ENCODE data around the gene ACO2. TPM values are rescaled to one million over a fixed set of nuclear protein-coding genes. Genes with fewer than 3 reads are reported as not detected.
"Not testable (repeated sequence)": the region's sequence is repeated elsewhere in the genome, so short reads cannot be mapped to it uniquely, and the experiment has no call there.

ACO2 gene
- polyA plus RNA-seq, 1 donor, result 121 TPM

DNA sequence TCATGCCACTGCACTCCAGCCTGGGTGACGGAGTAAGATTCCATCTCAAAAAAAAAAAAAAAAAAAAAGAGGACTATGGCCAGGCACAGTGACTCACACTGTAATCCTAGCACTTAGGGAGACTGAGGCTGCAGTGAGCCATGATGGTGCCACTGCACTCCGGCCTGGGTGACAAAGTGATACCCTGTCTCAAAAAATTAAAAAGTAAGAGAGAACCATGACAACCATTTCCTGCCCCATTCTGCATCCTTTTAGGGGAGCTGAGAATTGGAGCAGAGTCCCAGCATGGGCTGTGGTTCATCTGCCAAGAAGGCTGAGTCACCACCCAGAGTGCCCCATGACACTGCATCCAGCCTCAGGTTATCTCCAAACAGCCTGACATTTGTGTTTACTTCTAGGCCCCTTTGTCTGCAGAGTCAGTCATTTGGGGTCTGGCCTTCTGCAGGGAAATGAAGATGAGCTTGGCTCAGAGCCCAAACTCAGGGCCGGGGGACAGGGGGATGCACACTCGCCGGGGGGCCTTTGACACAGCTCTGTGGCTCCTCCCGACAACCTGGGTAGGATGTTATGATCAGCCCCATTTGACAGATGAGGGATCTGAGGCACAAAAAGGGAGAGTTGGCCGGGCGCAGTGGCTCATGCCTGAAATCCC lies 96.6 kb downstream of the ACO2 start:
- no peak for DNase-seq

- no peak for DNase-seq
Observed at GRCh38 chr22:41567512-41567768, 98.5 kb downstream of the ACO2 start.

DNA sequence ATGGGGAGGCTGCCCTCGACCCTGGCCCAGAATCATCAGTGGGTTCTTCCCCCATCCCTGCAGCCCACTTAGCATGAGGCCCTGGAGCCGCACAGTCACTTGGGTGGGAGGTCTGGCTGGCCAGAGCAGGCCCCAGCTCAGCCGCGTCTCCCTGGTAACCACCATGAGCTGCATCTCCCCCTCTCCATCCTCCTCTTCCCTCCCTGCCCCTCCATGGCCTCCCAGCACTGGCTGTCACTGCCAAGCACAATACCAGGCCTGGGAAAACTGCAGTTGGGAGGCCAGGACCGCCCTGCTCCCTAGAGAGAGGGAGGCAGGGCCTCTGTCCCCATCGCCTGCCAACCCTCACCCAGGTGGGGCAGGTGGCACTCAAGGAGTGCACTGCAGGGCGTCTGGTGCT lies 99.9 kb downstream of the ACO2 start:
- no peak for DNase-seq

DNA sequence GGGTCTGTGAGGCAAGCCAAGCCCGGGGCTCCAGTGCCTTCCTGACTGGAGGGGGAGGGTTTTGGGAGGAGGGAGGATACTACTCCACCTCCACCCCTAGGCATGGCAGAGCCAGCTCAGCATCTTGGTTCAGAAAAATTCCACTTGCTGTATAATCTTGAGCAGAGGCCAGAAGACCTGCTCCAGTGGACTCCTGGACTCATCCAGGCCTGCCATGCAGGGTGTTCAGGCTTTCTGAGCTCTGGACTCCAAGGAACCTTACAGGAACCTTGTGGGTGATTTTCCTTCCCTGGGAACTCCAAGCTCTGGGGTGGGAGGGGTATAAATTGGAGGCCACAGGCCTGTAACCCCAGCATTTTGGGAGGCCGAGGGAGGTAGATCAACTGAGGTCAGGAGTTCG lies 101.3 kb downstream of the ACO2 start:
- no peak for DNase-seq

DNA sequence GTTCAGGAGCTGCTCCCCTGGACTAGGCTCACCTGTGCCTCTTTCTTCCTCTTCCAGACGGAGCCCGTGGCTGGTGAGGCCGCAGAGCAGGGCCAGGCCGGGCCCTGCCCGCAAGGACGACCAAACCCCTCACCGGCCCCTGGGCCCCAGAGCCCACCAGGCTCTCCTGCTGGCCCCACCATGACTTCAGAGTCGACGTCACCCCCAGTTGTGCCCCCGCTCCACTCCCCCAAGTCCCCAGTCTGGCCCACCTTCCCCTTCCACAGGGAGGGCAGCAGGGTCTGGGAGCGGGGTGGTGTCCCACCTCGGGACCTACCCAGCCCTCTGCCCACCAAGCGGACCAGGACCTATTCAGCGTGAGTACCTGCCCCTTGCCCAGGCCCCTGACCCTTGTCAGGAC lies 102.9 kb downstream of the ACO2 start:
- no peak for DNase-seq

GRCh38 chr22:41572305-41572704 lies 103.4 kb downstream of the ACO2 start:
- not testable (repeated sequence) for DNase-seq

- DNase-seq, result no peak
Observed at GRCh38 chr22:41573677-41574076, 104.8 kb downstream of the ACO2 start.

DNA sequence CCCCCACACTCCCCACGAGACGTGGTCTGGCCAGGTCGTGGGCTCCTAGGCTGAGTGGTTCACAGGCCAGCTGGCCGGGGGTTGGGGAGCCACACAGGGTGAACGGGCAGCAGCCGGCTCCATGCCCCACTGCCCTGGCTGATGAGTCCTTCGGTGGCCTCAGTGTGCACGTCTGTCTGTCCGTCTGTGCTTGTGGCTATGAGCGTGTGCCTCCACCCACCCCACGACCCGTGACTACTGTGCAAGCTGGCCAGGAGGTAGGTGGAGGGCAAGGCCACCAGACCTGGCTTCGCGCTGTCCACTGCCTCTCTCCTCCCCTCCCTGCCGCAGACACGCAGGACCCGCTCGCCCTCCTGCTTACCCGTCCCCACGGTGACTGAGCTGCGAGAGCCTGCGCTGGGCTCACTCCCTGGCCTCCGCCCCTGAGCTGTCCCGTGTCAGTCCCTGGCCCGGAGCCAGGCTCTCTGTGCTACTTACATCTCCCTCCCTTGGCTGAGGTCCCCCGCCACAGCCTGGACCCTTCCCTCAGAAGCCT lies 106.0 kb downstream of the ACO2 start:
- no peak for DNase-seq

DNA sequence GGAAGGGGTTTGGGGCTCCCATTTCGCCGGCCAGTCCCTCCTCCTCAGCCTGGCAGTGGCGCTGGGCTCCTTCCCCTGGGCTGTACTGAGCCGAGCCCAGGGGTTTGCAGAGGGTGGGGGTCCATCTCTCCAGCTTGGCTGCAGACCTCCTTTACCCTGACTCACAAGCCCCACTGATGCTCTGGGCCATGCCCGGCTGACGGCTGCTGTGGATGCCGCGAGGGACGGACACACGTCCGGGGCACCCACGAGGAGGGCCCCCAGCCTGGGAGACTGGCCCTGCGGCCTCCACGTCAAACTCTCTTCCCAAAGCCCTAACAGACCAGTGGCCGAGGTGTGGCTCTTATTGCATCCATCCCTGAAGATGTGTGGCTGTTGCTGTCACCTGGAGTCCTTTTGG lies 106.6 kb downstream of the ACO2 start:
- DNase-seq, result no peak

GRCh38 chr22:41576877-41577276 lies 108.0 kb downstream of the ACO2 start:
- DNase-seq, result no peak

DNA sequence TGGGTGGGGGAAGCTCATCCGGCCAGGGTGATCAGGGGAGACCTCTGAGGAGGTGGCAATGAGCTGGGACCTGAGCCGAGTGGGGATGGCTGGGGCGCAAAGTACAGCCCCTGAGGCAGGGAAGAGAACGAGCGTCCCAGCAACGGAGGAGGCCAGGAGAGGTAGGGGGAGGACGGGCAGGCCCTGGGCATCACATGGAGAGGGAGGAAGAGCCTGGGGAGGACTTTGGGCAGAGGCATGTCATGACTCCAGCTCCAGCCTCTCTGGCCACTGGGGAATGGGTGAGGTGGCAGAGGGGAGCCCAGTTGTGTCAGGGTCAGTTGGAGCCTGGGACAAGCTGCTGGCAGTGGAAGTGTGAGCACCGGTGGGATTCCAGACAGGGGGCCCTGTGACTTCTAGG lies 109.2 kb downstream of the ACO2 start:
- no peak for DNase-seq

Other genes with a start within 250 kb of the ACO2 start
- 2.7 TPM for gene CHADL, start 228.2 kb upstream of the ACO2 start, polyA plus RNA-seq (ENCODE audit: insufficient read length)
- gene RANGAP1, start 182.9 kb upstream of the ACO2 start, polyA plus RNA-seq (ENCODE audit: insufficient read length), result 51.4 TPM
- gene ZC3H7B, start 167.6 kb upstream of the ACO2 start, polyA plus RNA-seq (ENCODE audit: insufficient read length), result 80.3 TPM
- 16.3 TPM for gene TEF, start 87.2 kb upstream of the ACO2 start, polyA plus RNA-seq (ENCODE audit: insufficient read length)
- gene TOB2, start 22.3 kb upstream of the ACO2 start, polyA plus RNA-seq (ENCODE audit: insufficient read length), result 48.6 TPM
- gene PHF5A, start 425 bp upstream of the ACO2 start, polyA plus RNA-seq (ENCODE audit: insufficient read length), result 46.5 TPM
- gene POLR3H, start 75.4 kb downstream of the ACO2 start, polyA plus RNA-seq (ENCODE audit: insufficient read length), result 30.5 TPM
- gene CSDC2, start 91.9 kb downstream of the ACO2 start, polyA plus RNA-seq (ENCODE audit: insufficient read length), result 4.9 TPM
- 49.1 TPM for gene PMM1, start 120.7 kb downstream of the ACO2 start, polyA plus RNA-seq (ENCODE audit: insufficient read length)
- 31.3 TPM for gene DESI1, start 151.9 kb downstream of the ACO2 start, polyA plus RNA-seq (ENCODE audit: insufficient read length)
- 369 TPM for gene XRCC6, start 152.2 kb downstream of the ACO2 start, polyA plus RNA-seq (ENCODE audit: insufficient read length)
- 117 TPM for gene SNU13, start 219.8 kb downstream of the ACO2 start, polyA plus RNA-seq (ENCODE audit: insufficient read length)
- 4.6 TPM for gene MEI1, start 230.4 kb downstream of the ACO2 start, polyA plus RNA-seq (ENCODE audit: insufficient read length)